ENCODE results near the gene TARM1. TPM values are rescaled to one million over a fixed set of nuclear protein-coding genes. Genes with fewer than 3 reads are reported as not detected.
"Not testable (repeated sequence)": the region's sequence is repeated elsewhere in the genome, so short reads cannot be mapped to it uniquely, and the experiment has no call there.

Gene TARM1
- total RNA-seq, 2 donors from 2014 or later, result 1.6 TPM; not detected in 1

GRCh38 chr19:54102421-54103169 is 21.4 kb upstream of the TARM1 start, which contains the start of gene NDUFA3:
Gene NDUFA3, plus strand, starts transcription at chr19:54102855. Its CDS starts 24 bp downstream, at chr19:54102879.
- TF ChIP-seq POLR2AphosphoS5 (IDR thresholded peaks at IDR 0.05), result peak; percentile 100
- peak; percentile 60 for TF ChIP-seq POLR2A (IDR thresholded peaks at IDR 0.05)
- TF ChIP-seq, protein P1, sequence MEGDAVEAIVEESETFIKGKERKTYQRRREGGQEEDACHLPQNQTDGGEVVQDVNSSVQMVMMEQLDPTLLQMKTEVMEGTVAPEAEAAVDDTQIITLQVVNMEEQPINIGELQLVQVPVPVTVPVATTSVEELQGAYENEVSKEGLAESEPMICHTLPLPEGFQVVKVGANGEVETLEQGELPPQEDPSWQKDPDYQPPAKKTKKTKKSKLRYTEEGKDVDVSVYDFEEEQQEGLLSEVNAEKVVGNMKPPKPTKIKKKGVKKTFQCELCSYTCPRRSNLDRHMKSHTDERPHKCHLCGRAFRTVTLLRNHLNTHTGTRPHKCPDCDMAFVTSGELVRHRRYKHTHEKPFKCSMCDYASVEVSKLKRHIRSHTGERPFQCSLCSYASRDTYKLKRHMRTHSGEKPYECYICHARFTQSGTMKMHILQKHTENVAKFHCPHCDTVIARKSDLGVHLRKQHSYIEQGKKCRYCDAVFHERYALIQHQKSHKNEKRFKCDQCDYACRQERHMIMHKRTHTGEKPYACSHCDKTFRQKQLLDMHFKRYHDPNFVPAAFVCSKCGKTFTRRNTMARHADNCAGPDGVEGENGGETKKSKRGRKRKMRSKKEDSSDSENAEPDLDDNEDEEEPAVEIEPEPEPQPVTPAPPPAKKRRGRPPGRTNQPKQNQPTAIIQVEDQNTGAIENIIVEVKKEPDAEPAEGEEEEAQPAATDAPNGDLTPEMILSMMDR (IDR thresholded peaks at IDR 0.05), result peak in 1 of 4 experiments; percentile 20
- Histone ChIP-seq H3K27ac (peak within 1 kb of the TSS; percentile 46 to 55), H3K4me1 (replicated peaks) (peaks cover 3% of the 10 kb centered on the region), H3K9me3 (no peaks in the 10 kb centered on the region), H3K4me3 (peak within 1 kb of the TSS; percentile 64 to 84), H3K36me3 (no peaks in the 10 kb centered on the region), H3K27me3 (replicated peaks; ENCODE audit: insufficient read depth) (no peaks in the 10 kb centered on the region)
- WGBS, result 2% methylated on average over 54 of the region's 54 CpGs
- DNase-seq (ENCODE audit: low spot score), result peak; percentile 97
- intact Hi-C loops (cut with DNase I), result no loop called here

GRCh38 chr19:54100561-54100960 is 19.4 kb upstream of the TARM1 start, which contains the start of gene OSCAR:
Gene OSCAR, minus strand, starts transcription at chr19:54100803. Its CDS starts 11 bp downstream, at chr19:54100792.
- no peak within 1 kb of the TSS for H3K4me3 ChIP-seq
- no peak for DNase-seq (ENCODE audit: low spot score)
- peaks cover 3% of the 10 kb centered on the region for H3K4me1 ChIP-seq (replicated peaks)
- no peak within 1 kb of the TSS for H3K27ac ChIP-seq
- H3K36me3 ChIP-seq, result no peaks in the 10 kb centered on the region
- no peaks in the 10 kb centered on the region for H3K9me3 ChIP-seq
- TF ChIP-seq POLR2AphosphoS5 (IDR thresholded peaks at IDR 0.05) (no peak), POLR2A (IDR thresholded peaks at IDR 0.05) (no peak)
- TF ChIP-seq, protein P1 (IDR thresholded peaks at IDR 0.05), result no peak
- WGBS, result 60% methylated on average over 5 of the region's 5 CpGs
- H3K27me3 ChIP-seq (replicated peaks; ENCODE audit: insufficient read depth), result no peaks in the 10 kb centered on the region
- intact Hi-C loops (cut with DNase I), result no loop called here

DNA sequence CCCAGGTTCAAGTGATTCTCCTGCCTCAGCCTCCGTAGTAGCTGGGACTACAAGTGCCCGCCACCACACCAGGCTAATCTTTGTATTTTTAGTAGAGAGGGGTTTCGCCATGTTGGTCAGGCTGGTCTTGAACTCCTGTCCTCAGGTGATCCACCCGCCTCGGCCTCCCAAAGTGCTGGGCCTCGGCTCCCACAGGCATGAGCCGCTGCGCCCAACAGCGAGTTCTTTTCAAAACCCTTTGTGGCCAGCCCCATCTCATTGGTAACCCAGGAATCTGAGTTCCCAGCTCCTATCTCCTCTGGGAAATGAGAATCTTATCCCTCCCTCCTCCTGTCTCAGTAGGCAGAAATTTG is 18.7 kb upstream of the TARM1 start:
- 85% methylated on average over 9 of the region's 9 CpGs for WGBS
- H3K27ac ChIP-seq; H3K36me3 ChIP-seq; H3K4me1 ChIP-seq (replicated peaks); intact Hi-C loops (cut with DNase I); DNase-seq (ENCODE audit: low spot score); H3K9me3 ChIP-seq; H3K4me3 ChIP-seq; H3K27me3 ChIP-seq (replicated peaks; ENCODE audit: insufficient read depth): not testable (repeated sequence)

- Histone ChIP-seq H3K4me1 (replicated peaks) (peaks cover 3% of the 10 kb centered on the region), H3K9me3 (no peaks in the 10 kb centered on the region), H3K4me3 (no peak overlapping the region), H3K27ac (no peak overlapping the region), H3K27me3 (replicated peaks; ENCODE audit: insufficient read depth) (no peaks in the 10 kb centered on the region), H3K36me3 (no peaks in the 10 kb centered on the region)
- 88% methylated on average over 12 of the region's 12 CpGs for WGBS
- TF ChIP-seq, protein P1 (IDR thresholded peaks at IDR 0.05), result no peak
- TF ChIP-seq POLR2A (IDR thresholded peaks at IDR 0.05), result no peak
- TF ChIP-seq POLR2AphosphoS5 (IDR thresholded peaks at IDR 0.05), result no peak
- intact Hi-C loops (cut with DNase I), result no loop called here
- DNase-seq (ENCODE audit: low spot score), result no peak
Observed at GRCh38 chr19:54099190-54099902, 18.2 kb upstream of the TARM1 start.

- Histone ChIP-seq H3K27ac (peak overlapping the region; percentile 9 to 47), H3K27me3 (replicated peaks; ENCODE audit: insufficient read depth) (no peaks in the 10 kb centered on the region), H3K4me3 (peak overlapping the region in 1 of 2 donors; percentile 10), H3K4me1 (replicated peaks) (no peaks in the 10 kb centered on the region), H3K9me3 (no peaks in the 10 kb centered on the region), H3K36me3 (no peaks in the 10 kb centered on the region)
- intact Hi-C loops (cut with DNase I), result no loop called here
- TF ChIP-seq, protein P1 (IDR thresholded peaks at IDR 0.05), result no peak
- TF ChIP-seq POLR2A (IDR thresholded peaks at IDR 0.05) (no peak), POLR2AphosphoS5 (IDR thresholded peaks at IDR 0.05) (no peak)
- WGBS, result 9% methylated on average over 11 of the region's 14 CpGs
- DNase-seq (ENCODE audit: low spot score), result no peak
Observed at GRCh38 chr19:54096617-54097106, 15.5 kb upstream of the TARM1 start.

GRCh38 chr19:54095859-54096616 is 14.9 kb upstream of the TARM1 start:
- H3K9me3 ChIP-seq; intact Hi-C loops (cut with DNase I); H3K4me1 ChIP-seq (replicated peaks); H3K36me3 ChIP-seq; H3K27me3 ChIP-seq (replicated peaks; ENCODE audit: insufficient read depth): not testable (repeated sequence)
- DNase-seq (ENCODE audit: low spot score), result peak; percentile 39
- WGBS, result 1% methylated on average over 44 of the region's 46 CpGs
- peak overlapping the region; percentile 17 to 37 for H3K4me3 ChIP-seq
- H3K27ac ChIP-seq, result peak overlapping the region in 1 of 2 donors; percentile 43

Measured in prostate gland (tissue), 2 donors.